Measurements from ENCODE around the gene PNPLA6.

The PNPLA6 gene

DNA sequence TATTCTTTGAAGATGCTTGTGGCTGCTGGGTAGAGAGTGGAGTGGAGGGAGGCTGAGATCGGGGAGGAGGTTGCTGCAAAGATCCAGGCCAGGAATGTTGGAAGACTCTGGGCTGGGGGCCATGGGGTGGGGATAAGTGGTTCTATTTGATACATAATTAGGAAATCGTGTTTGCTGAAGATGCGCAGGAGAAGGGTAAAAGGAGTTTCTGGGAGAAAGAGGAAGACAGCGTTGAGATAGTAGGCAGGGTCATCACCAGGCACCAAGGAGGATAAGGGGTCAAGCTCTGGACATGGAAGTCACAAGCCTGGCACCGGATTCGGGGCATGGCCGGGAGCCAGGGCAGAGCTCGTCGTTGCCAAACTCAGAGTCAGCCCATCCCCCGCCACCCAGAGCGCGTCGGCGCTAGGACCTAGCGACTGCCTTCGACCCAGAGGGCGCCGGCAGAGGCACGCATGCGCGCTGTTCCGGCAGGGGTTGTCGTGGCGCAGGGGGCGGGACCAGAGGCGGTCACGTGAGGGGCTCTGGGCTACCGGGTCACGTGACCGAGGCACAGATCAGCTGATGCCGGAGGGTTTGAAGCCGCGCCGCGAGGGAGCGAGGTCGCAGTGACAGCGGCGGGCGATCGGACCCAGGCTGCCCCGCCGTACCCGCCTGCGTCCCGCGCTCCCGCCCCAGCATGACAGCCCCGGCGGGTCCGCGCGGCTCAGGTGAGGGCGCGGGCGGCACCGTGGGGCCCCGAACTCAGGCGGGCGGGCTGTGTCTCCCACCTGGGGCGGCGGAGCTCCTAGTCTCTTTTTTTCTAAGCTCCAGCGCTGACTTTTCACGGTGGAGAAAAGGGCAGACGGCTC lies 13.2 kb upstream of the PNPLA6 start, which contains the start of gene MCOLN1:
MCOLN1 (plus strand) TSS at position 553 of the 851 bp plus-strand sequence; CDS start at position 680, 127 bp downstream.
- Histone ChIP-seq H3K27me3 (peaks cover 14% of the 10 kb centered on the region), H3K36me3 (peaks cover 13% of the 10 kb centered on the region), H3K4me3 (ENCODE audit: low read depth in 1 of 2, low read length in 1 of 2) (peak within 1 kb of the TSS; percentile 78 to 79), H3K27ac (peak within 1 kb of the TSS; percentile 79), H3K4me1 (ENCODE audit: control insufficient read depth in 1 of 2, insufficient read depth in 1 of 2, low read depth in 1 of 2, low read length in 1 of 2) (peaks cover 15 to 19% of the 10 kb centered on the region in 2 experiments), H3K9me3 (no peaks in the 10 kb centered on the region)
- TF ChIP-seq, protein P1, sequence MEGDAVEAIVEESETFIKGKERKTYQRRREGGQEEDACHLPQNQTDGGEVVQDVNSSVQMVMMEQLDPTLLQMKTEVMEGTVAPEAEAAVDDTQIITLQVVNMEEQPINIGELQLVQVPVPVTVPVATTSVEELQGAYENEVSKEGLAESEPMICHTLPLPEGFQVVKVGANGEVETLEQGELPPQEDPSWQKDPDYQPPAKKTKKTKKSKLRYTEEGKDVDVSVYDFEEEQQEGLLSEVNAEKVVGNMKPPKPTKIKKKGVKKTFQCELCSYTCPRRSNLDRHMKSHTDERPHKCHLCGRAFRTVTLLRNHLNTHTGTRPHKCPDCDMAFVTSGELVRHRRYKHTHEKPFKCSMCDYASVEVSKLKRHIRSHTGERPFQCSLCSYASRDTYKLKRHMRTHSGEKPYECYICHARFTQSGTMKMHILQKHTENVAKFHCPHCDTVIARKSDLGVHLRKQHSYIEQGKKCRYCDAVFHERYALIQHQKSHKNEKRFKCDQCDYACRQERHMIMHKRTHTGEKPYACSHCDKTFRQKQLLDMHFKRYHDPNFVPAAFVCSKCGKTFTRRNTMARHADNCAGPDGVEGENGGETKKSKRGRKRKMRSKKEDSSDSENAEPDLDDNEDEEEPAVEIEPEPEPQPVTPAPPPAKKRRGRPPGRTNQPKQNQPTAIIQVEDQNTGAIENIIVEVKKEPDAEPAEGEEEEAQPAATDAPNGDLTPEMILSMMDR (IDR thresholded peaks at IDR 0.05) = peak; percentile 37

DNA sequence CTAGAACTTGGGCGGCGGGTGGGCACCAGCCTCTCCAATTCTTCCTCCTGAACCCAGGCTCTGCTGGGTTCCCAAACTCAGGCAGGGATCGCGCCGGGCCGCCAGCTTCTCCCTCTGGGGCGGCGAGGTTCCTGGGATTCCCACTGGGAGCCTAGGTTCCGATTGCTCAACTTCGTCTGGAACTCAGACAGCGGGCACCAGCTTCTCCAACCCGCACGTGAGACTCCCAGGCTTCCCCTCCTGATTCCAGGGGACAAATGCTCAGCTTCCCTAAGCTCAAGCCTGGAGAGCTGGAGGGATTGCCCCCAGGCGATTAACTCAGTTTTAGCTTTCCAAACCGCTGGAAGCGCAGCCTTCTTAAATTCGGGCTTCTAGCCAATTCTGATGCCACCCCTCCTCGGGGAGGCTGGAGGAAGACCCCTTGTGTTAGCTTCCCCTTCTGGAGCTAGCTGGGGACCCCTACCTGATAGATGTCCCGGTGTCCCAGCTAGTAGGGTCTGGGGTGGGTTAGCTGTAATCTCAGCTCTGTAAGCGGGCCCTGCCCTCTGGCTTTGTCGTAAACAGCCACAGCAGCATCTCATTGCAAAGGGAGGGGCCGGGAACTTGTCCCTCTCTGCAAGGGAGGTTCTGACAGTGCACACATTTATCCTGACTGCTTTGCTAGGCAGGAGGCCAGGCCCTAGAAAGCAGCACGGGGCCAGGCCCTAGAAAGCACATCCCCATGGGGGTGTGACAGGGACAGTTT lies 12.4 kb upstream of the PNPLA6 start:
- TF ChIP-seq, protein P1 (IDR thresholded peaks at IDR 0.05) = no peak
- Histone ChIP-seq H3K27me3 (peaks cover 6% of the 10 kb centered on the region), H3K27ac (peak overlapping the region; percentile 79), H3K36me3 (peaks cover 18% of the 10 kb centered on the region), H3K4me3 (ENCODE audit: low read depth in 1 of 2, low read length in 1 of 2) (peak overlapping the region; percentile 78 to 79), H3K4me1 (ENCODE audit: control insufficient read depth in 1 of 2, insufficient read depth in 1 of 2, low read depth in 1 of 2, low read length in 1 of 2) (peaks cover 15 to 25% of the 10 kb centered on the region in 2 experiments), H3K9me3 (no peaks in the 10 kb centered on the region)

DNA sequence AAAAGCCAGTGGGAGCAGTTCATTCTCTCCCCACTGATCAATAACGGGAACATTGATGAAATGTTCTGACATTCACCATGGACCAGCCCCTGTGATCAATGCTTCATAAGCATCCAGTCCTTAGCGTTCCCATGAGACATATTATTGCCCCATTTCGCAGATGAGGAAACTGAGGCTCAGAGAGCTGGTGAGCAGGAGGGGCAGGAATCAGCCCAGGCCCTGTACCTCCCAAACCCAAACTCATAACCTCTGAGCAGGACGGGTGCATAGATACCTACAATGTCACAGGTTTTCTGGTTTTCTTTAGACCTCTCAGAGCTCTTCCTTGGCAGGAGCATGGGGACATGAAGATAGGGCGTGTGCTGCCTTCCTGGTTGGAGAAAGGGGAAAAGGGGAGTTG lies 11.0 kb upstream of the PNPLA6 start:
- Histone ChIP-seq H3K36me3 (peaks cover 29% of the 10 kb centered on the region), H3K27me3 (no peaks in the 10 kb centered on the region)
- TF ChIP-seq, protein P1 (IDR thresholded peaks at IDR 0.05) = no peak

DNA sequence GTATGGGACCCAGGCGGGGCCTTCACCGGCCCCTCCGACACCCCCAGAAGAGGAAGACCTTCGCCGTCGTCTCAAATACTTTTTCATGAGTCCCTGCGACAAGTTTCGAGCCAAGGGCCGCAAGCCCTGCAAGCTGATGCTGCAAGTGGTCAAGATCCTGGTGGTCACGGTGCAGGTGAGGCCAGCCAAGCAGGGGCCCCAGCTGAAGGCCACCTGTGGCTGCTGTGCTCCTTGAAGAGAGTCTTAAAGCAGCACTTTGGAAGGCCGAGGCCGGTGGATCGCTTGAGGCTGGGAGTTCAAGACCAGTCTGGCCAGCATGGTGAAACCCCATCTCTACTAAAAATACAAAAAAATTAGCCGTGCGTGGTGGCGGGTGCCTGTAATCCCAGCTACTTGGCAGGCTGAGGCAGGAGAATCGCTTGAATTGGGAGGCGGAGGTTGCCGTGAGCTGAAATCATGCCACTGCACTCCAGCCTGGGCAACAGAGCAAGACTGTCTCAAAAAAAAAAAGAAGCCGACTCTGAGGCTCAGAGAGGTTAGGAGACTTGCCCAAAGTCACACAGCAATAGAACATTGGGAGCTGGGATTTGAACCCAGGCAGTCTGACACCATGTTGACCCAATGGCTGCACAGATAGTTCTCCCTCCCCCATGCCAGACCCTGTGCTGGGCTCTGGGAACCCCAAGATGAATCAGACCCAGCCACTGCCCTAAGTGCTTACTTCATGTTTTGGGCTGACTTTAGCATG lies 10.4 kb upstream of the PNPLA6 start:
- Histone ChIP-seq H3K9me3 (no peaks in the 10 kb centered on the region), H3K4me1 (ENCODE audit: control insufficient read depth in 1 of 2, insufficient read depth in 1 of 2, low read depth in 1 of 2, low read length in 1 of 2) (peaks cover 15 to 25% of the 10 kb centered on the region in 2 experiments), H3K27ac (no peak overlapping the region), H3K4me3 (ENCODE audit: low read depth in 1 of 2, low read length in 1 of 2) (no peak overlapping the region), H3K27me3 (no peaks in the 10 kb centered on the region), H3K36me3 (peaks cover 36% of the 10 kb centered on the region)
- TF ChIP-seq, protein P1 (IDR thresholded peaks at IDR 0.05) = no peak

More for the DNA sequence above, 11.0 kb upstream of the PNPLA6 start:
- Histone ChIP-seq H3K4me3 (ENCODE audit: low read depth in 1 of 2, low read length in 1 of 2) (no peak overlapping the region), H3K4me1 (ENCODE audit: control insufficient read depth in 1 of 2, insufficient read depth in 1 of 2, low read depth in 1 of 2, low read length in 1 of 2) (peaks cover 15 to 25% of the 10 kb centered on the region in 2 experiments), H3K9me3 (no peaks in the 10 kb centered on the region), H3K27ac (no peak overlapping the region)

Data from neutrophil (primary cell).